ENCODE results near the gene FGF21. TPM values are rescaled to one million over a fixed set of nuclear protein-coding genes. Genes with fewer than 3 reads are reported as not detected.

FGF21 gene
- total RNA-seq, 1 donor from 2014 or later = not detected

DNA sequence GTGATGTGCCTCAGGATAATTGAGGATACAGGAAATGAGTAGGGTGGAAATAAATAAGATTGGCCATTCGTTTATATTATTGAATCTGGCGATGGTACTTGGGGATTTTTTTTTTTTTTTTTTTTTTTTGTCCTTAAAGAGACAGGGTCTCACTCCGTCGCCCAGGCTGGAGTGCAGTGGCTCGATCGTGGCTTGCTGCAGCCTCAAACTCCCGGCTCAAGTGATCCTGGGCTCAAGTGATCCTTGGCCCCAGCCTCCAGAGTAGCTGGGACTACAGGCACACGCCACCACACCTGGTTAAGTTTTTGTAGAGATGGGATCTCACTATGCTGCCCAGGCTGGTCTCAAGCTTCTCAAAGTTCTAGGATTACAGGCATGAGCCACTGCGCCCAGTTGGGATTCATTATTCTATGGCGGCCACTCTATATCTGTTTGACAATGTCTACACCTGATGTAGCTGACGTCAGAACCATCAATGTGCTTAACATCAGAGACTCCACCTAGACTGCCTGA, 33.1 kb upstream of the FGF21 start:
- no peak for DNase-seq
- TF ChIP-seq, protein P1, sequence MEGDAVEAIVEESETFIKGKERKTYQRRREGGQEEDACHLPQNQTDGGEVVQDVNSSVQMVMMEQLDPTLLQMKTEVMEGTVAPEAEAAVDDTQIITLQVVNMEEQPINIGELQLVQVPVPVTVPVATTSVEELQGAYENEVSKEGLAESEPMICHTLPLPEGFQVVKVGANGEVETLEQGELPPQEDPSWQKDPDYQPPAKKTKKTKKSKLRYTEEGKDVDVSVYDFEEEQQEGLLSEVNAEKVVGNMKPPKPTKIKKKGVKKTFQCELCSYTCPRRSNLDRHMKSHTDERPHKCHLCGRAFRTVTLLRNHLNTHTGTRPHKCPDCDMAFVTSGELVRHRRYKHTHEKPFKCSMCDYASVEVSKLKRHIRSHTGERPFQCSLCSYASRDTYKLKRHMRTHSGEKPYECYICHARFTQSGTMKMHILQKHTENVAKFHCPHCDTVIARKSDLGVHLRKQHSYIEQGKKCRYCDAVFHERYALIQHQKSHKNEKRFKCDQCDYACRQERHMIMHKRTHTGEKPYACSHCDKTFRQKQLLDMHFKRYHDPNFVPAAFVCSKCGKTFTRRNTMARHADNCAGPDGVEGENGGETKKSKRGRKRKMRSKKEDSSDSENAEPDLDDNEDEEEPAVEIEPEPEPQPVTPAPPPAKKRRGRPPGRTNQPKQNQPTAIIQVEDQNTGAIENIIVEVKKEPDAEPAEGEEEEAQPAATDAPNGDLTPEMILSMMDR (IDR thresholded peaks at IDR 0.05; ENCODE audit: partially characterized antibody, unreplicated experiment) = no peak
- Mint-ChIP-seq H3K36me3 (ENCODE audit: unreplicated experiment) (peaks cover 5% of the 10 kb centered on the region), H3K27me3 (ENCODE audit: unreplicated experiment) (peaks cover 8% of the 10 kb centered on the region), H3K27ac (ENCODE audit: unreplicated experiment) (no peak overlapping the region), H3K4me1 (ENCODE audit: low read depth, unreplicated experiment) (peaks cover 13% of the 10 kb centered on the region), H3K9me3 (ENCODE audit: unreplicated experiment) (peaks cover 7% of the 10 kb centered on the region), H3K4me3 (ENCODE audit: unreplicated experiment) (peak overlapping the region; percentile 52)

DNA sequence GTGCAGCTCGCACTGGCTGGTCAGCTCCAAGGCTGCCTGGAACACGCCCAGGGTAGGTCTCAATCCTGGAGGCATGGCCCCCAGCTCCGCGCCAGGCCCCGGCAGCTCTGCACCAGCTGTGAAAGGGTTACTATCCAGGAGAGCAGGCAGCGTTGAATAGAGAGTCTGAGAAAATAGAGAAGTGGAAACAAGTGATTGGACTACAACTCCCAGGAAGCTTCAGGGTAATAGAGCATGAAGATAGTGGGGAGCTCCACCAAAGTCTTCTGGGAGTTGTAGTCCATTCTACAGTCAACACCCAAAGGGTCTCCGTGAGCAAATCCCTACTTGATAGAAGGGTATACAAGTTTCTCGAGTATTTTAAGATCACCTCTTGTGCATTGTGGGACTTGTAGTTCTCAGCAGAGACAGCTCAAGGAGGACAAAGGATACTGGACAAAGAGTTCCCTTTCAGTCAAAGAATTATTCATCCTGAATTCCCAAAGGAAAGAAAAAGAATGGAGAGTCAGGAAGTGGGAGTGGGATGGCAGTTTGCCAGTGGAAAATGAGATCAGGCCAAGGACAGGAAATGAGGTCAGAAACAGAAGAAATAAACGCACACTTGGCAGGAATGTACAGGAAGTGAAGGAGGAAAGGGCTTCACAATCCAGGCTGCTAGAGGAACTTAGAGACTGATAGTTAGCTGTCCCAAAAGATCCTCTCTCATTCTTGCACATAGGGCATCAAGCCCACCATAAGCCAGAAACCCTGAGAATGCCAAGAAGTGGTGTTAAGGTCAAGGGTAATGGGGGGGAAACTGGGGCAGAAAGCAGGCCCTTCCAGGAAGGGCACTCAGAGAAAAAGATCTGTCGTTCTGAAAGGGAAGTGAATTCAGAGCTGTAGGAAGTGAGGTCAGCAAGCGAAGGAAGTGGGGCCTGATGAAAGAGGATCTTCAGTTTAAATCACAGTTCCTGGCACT, 30.2 kb upstream of the FGF21 start:
- Mint-ChIP-seq H3K4me1 (ENCODE audit: low read depth, unreplicated experiment) (peaks cover 5% of the 10 kb centered on the region), H3K27ac (ENCODE audit: unreplicated experiment) (peak overlapping the region; percentile 75), H3K36me3 (ENCODE audit: unreplicated experiment) (peaks cover 5% of the 10 kb centered on the region), H3K4me3 (ENCODE audit: unreplicated experiment) (peak overlapping the region; percentile 7), H3K27me3 (ENCODE audit: unreplicated experiment) (peaks cover 5% of the 10 kb centered on the region), H3K9me3 (ENCODE audit: unreplicated experiment) (peaks cover 7% of the 10 kb centered on the region)
- DNase-seq = no peak
- TF ChIP-seq, protein P1 (IDR thresholded peaks at IDR 0.05; ENCODE audit: partially characterized antibody, unreplicated experiment) = no peak

DNA sequence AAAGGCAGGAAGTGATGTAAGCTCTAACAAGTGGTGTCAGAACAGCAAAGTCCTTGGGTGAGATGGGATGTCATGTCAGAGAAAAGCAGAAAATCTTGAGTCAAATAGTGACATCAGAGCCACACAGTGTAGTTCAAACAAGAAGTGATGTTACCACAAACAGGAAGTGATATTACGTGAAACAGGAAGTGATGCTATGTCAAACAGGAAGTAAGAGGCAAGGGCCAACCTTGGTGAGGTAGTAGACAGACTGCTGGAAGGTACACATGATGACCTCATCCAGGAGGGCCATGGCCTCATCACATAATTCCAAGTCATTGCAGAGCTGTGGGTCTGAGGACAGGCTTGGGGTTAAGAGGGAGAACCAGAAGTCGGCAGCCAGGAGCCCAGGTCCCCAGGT, 28.8 kb upstream of the FGF21 start:
- DNase-seq = no peak
- peaks cover 9% of the 10 kb centered on the region for H3K36me3 Mint-ChIP-seq (ENCODE audit: unreplicated experiment)
- H3K4me3 Mint-ChIP-seq (ENCODE audit: unreplicated experiment) = no peak overlapping the region
- H3K27ac Mint-ChIP-seq (ENCODE audit: unreplicated experiment) = no peak overlapping the region
- peaks cover 7% of the 10 kb centered on the region for H3K27me3 Mint-ChIP-seq (ENCODE audit: unreplicated experiment)
- peaks cover 13% of the 10 kb centered on the region for H3K9me3 Mint-ChIP-seq (ENCODE audit: unreplicated experiment)
- TF ChIP-seq, protein P1 (IDR thresholded peaks at IDR 0.05; ENCODE audit: partially characterized antibody, unreplicated experiment) = no peak
- H3K4me1 Mint-ChIP-seq (ENCODE audit: low read depth, unreplicated experiment) = peaks cover 3% of the 10 kb centered on the region

DNA sequence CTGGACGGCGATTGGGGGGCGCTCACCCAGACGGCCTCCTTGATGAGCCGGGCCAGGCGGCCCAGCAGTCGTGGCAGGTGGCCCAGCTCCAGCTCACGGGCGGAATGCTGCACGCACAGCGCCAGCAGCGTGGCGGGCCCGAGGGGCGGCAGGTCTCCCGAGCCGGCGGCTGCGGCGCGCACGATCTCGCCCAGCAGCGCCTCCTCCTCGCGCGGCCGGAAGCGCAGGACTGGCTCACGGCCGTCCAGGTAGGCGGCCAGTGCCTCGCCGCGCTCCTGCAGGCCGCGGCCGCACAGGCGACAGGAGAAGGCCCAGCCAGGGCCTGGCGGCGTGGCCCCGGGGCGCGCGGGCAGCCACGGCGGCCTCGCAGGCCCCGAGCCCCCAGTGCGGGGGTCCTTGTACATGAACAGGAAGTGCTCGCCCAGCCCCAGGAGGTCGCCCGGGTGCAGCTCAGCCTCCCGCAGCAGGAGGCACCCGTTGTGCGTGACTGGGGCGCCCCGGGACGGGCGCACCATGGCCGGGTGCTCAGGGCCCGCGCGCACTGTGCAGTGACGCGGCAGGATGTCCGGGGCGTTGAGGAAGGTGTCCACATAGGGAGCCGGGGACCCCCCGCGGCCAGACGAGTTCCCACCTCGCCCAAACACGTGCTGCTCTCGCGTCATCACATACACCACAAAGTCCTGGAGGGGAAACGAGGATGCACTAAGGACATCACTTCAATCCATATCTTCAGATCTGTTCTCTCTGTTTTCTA, 26.2 kb upstream of the FGF21 start:
- no peak for DNase-seq
- peaks cover 9% of the 10 kb centered on the region for H3K9me3 Mint-ChIP-seq (ENCODE audit: unreplicated experiment)
- H3K27me3 Mint-ChIP-seq (ENCODE audit: unreplicated experiment) = peaks cover 6% of the 10 kb centered on the region
- H3K27ac Mint-ChIP-seq (ENCODE audit: unreplicated experiment) = no peak overlapping the region
- TF ChIP-seq, protein P1 (IDR thresholded peaks at IDR 0.05; ENCODE audit: partially characterized antibody, unreplicated experiment) = no peak
- no peak overlapping the region for H3K4me3 Mint-ChIP-seq (ENCODE audit: unreplicated experiment)
- H3K4me1 Mint-ChIP-seq (ENCODE audit: low read depth, unreplicated experiment) = peaks cover 3% of the 10 kb centered on the region
- peaks cover 12% of the 10 kb centered on the region for H3K36me3 Mint-ChIP-seq (ENCODE audit: unreplicated experiment)
